Measurements from ENCODE around the gene SLC29A4. TPM values are rescaled to one million over a fixed set of nuclear protein-coding genes. Genes with fewer than 3 reads are reported as not detected.
"Not testable (repeated sequence)": the region's sequence is repeated elsewhere in the genome, so short reads cannot be mapped to it uniquely, and the experiment has no call there.

Gene SLC29A4
- total RNA-seq, 1 donor from 2014 or later = 39.0 TPM

GRCh38 chr7:5323800-5324781 is 41.3 kb downstream of the SLC29A4 start:
- not testable (repeated sequence) for DNase-seq (ENCODE audit: low read depth)

GRCh38 chr7:5324961-5325360 is 42.2 kb downstream of the SLC29A4 start:
- no peak for DNase-seq (ENCODE audit: low read depth)

- no peak for DNase-seq (ENCODE audit: low read depth)
These were observed 47.5 kb downstream of the SLC29A4 start for GRCh38 chr7:5330288-5330687.

- DNase-seq (ENCODE audit: low read depth) = no peak
These were observed 49.8 kb downstream of the SLC29A4 start for GRCh38 chr7:5332579-5332978.

- DNase-seq (ENCODE audit: low read depth) = no peak
These were observed 50.6 kb downstream of the SLC29A4 start for GRCh38 chr7:5333121-5334045.

- DNase-seq (ENCODE audit: low read depth) = no peak
These were observed 51.9 kb downstream of the SLC29A4 start for GRCh38 chr7:5334671-5335070.

GRCh38 chr7:5337047-5337446 is 54.3 kb downstream of the SLC29A4 start:
- DNase-seq (ENCODE audit: low read depth) = no peak

GRCh38 chr7:5339955-5340354 is 57.2 kb downstream of the SLC29A4 start:
- no peak for DNase-seq (ENCODE audit: low read depth)

- no peak for DNase-seq (ENCODE audit: low read depth)
These were observed 59.9 kb downstream of the SLC29A4 start for GRCh38 chr7:5342631-5343030.

- DNase-seq (ENCODE audit: low read depth) = no peak
These were observed 61.1 kb downstream of the SLC29A4 start for GRCh38 chr7:5343884-5344283.

GRCh38 chr7:5344342-5344741 is 61.6 kb downstream of the SLC29A4 start:
- no peak for DNase-seq (ENCODE audit: low read depth)

- DNase-seq (ENCODE audit: low read depth) = no peak
These were observed 62.4 kb downstream of the SLC29A4 start for GRCh38 chr7:5345171-5345570.

GRCh38 chr7:5345671-5346070 is 62.9 kb downstream of the SLC29A4 start:
- no peak for DNase-seq (ENCODE audit: low read depth)

- no peak for DNase-seq (ENCODE audit: low read depth)
These were observed 65.6 kb downstream of the SLC29A4 start for GRCh38 chr7:5348134-5349004.

- no peak for DNase-seq (ENCODE audit: low read depth)
These were observed 66.2 kb downstream of the SLC29A4 start for GRCh38 chr7:5349005-5349380.

GRCh38 chr7:5349437-5350173 is 66.9 kb downstream of the SLC29A4 start:
- no peak for DNase-seq (ENCODE audit: low read depth)

- no peak for DNase-seq (ENCODE audit: low read depth)
These were observed 67.4 kb downstream of the SLC29A4 start for GRCh38 chr7:5350174-5350463.

GRCh38 chr7:5350600-5351385 is 68.0 kb downstream of the SLC29A4 start:
- DNase-seq (ENCODE audit: low read depth) = no peak

- DNase-seq (ENCODE audit: low read depth) = no peak
These were observed 68.9 kb downstream of the SLC29A4 start for GRCh38 chr7:5351507-5352265.
